ENCODE results near the gene BRD9. TPM values are rescaled to one million over a fixed set of nuclear protein-coding genes. Genes with fewer than 3 reads are reported as not detected.
"Not testable (repeated sequence)": the region's sequence is repeated elsewhere in the genome, so short reads cannot be mapped to it uniquely, and the experiment has no call there.

Gene BRD9
- total RNA-seq, 1 donor from 2014 or later: 47.4 TPM

DNA sequence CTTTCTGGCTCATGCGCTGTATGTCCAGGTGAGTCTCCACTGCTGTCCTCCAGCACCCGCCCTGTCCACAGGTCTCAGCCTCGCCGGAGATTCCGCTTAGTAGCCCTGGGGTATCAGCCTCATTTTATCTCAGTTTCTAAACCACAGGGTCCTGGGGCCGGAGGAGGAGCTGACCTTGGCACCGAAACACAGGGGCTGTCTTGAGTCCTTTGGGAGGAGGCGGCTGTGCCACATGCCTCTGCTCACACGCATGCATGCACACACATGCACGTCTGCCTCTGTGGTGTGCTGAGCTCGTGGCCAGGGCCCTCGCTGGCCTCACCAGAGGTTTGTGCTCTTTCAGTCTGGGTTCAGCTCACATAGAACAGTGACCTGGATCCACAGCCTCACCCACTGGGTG, 23.3 kb upstream of the BRD9 start:
- H3K4me3 ChIP-seq: no peak overlapping the region
- peak in 1 of 2 donors; percentile 77 for DNase-seq (ENCODE audit: extremely low spot score in 2 of 2)
- no peak overlapping the region for H3K27ac ChIP-seq
- intact Hi-C loops (cut with DNase I): no loop called here
- H3K27me3 ChIP-seq: no peaks in the 10 kb centered on the region
- no peak for TF ChIP-seq POLR2A (IDR thresholded peaks at IDR 0.05)
- no peak for TF ChIP-seq POLR2AphosphoS5 (IDR thresholded peaks at IDR 0.05; ENCODE audit: insufficient read depth in 1 of 2, low read depth in 1 of 2)
- TF ChIP-seq CTCF (IDR thresholded peaks at IDR 0.05): no peak
- H3K36me3 ChIP-seq: no peaks in the 10 kb centered on the region
- H3K4me1 ChIP-seq: no peaks in the 10 kb centered on the region
- H3K9me3 ChIP-seq: no peaks in the 10 kb centered on the region

GRCh38 chr5:915346-915745, 22.7 kb upstream of the BRD9 start:
- H3K36me3 ChIP-seq; intact Hi-C loops (cut with DNase I); H3K27me3 ChIP-seq; H3K27ac ChIP-seq; H3K4me1 ChIP-seq; H3K4me3 ChIP-seq; H3K9me3 ChIP-seq: not testable (repeated sequence)
- peak in 1 of 2 donors; percentile 61 for DNase-seq (ENCODE audit: extremely low spot score in 2 of 2)

- intact Hi-C loops (cut with DNase I): no loop called here
- no peak for TF ChIP-seq POLR2A (IDR thresholded peaks at IDR 0.05)
- no peak overlapping the region for H3K27ac ChIP-seq
Observed at GRCh38 chr5:914612-915011, 22.0 kb upstream of the BRD9 start.

DNA sequence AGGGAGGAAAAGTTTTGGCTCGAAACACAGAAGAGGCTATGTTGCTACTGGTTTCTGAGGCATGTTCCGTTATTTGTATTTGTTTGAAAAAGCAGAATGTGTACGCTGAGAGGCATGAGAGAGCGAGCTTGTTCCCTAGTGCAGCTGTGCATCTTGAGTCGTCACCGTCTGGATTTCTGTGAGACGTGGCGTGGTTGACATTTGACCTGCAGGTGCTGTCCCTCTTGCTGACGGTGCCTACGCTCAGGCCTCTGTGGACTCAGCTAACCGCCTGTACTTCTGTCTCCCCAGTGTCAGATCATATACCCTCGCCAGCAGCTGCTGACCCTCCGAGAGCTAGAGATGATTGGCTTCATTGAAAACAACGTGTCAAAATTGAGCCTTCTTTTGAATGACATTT, 21.6 kb upstream of the BRD9 start:
- Histone ChIP-seq H3K36me3 (no peaks in the 10 kb centered on the region), H3K9me3 (no peaks in the 10 kb centered on the region), H3K27me3 (no peaks in the 10 kb centered on the region), H3K4me3 (no peak overlapping the region), H3K4me1 (no peaks in the 10 kb centered on the region), H3K27ac (no peak overlapping the region)
- intact Hi-C loops (cut with DNase I): no loop called here
- TF ChIP-seq POLR2AphosphoS5 (IDR thresholded peaks at IDR 0.05; ENCODE audit: insufficient read depth in 1 of 2, low read depth in 1 of 2): no peak
- TF ChIP-seq POLR2A (IDR thresholded peaks at IDR 0.05): no peak
- TF ChIP-seq CTCF (IDR thresholded peaks at IDR 0.05): no peak
- DNase-seq (ENCODE audit: extremely low spot score in 2 of 2): no peak

More at GRCh38 chr5:914612-915011, 22.0 kb upstream of the BRD9 start:
- H3K4me3 ChIP-seq: no peak overlapping the region
- H3K27me3 ChIP-seq: no peaks in the 10 kb centered on the region
- no peaks in the 10 kb centered on the region for H3K36me3 ChIP-seq
- no peaks in the 10 kb centered on the region for H3K9me3 ChIP-seq
- no peaks in the 10 kb centered on the region for H3K4me1 ChIP-seq
- DNase-seq (ENCODE audit: extremely low spot score in 2 of 2): no peak

DNA sequence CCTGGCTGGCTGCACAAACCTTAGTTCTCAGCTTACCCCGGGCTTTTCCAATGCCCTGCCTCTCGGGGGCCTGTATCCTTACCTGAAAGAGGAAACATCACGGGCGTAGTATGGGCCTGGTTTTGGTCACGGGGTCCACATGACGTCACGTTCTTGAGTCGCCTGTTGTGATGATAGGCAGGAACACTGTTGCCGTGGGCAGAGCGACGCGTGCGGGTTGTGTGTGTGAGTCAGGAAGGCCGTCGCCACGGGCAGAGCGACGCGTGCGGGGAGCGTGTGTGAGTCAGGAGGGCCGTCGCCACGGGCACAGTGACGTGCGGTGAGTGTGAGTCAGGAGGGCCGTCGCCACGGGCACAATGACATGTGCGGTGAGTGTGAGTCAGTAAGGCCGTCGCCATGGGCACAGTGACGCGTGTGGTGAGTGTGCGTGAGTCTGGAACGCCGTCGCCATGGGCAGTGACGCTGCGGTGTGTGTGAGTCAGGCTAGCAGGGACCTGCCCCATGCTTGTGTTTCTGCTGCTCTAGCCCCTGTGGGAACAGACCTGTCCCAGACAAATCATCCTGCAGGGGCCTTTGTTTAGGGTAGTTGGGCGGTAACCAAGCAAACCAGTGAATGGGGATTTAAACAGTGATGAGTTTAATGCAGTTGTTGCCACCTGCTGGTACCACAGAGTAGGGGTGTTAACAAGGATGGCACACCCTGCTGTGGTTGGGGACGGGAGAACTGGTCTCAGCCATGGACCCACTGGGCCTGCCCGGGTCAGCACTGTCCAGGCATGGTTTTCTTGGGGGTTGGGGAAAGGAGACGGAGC, 19.9 kb upstream of the BRD9 start:
- DNase-seq (ENCODE audit: extremely low spot score in 2 of 2): no peak
- H3K4me1 ChIP-seq: no peaks in the 10 kb centered on the region
- H3K36me3 ChIP-seq: no peaks in the 10 kb centered on the region
- H3K9me3 ChIP-seq: no peaks in the 10 kb centered on the region
- intact Hi-C loops (cut with DNase I): no loop called here
- peak overlapping the region; percentile 59 for H3K27ac ChIP-seq
- H3K4me3 ChIP-seq: no peak overlapping the region
- TF ChIP-seq CTCF (IDR thresholded peaks at IDR 0.05) (no peak), POLR2AphosphoS5 (IDR thresholded peaks at IDR 0.05; ENCODE audit: insufficient read depth in 1 of 2, low read depth in 1 of 2) (peak; percentile 10 to 49)
- H3K27me3 ChIP-seq: no peaks in the 10 kb centered on the region

DNA sequence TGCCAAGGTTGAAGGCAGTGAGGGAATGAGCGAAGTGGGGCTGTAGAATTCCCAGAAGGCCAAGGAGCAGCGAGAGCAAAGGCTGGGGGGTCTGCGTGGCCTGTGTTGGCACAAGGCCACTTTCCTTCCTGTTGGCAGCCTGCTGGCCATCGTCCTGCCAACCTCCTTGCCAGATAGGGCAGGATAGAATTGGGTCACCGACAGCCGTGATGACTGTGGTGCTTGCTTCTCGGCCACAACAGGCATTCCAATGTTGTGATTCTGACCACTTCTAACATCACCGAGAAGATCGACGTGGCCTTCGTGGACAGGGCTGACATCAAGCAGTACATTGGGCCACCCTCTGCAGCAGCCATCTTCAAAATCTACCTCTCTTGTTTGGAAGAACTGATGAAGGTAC, 19.0 kb upstream of the BRD9 start:
- H3K9me3 ChIP-seq: no peaks in the 10 kb centered on the region
- H3K27ac ChIP-seq: peak overlapping the region; percentile 59
- DNase-seq (ENCODE audit: extremely low spot score in 2 of 2): no peak
- no peak for TF ChIP-seq POLR2A (IDR thresholded peaks at IDR 0.05)
- no peak for TF ChIP-seq CTCF (IDR thresholded peaks at IDR 0.05)
- TF ChIP-seq POLR2AphosphoS5 (IDR thresholded peaks at IDR 0.05; ENCODE audit: insufficient read depth in 1 of 2, low read depth in 1 of 2): no peak
- no peak overlapping the region for H3K4me3 ChIP-seq
- no peaks in the 10 kb centered on the region for H3K4me1 ChIP-seq
- intact Hi-C loops (cut with DNase I): no loop called here
- H3K36me3 ChIP-seq: no peaks in the 10 kb centered on the region
- no peaks in the 10 kb centered on the region for H3K27me3 ChIP-seq

All from vagina (tissue), 2 donors.